ENCODE measurements around the gene HLX.

Gene HLX

DNA sequence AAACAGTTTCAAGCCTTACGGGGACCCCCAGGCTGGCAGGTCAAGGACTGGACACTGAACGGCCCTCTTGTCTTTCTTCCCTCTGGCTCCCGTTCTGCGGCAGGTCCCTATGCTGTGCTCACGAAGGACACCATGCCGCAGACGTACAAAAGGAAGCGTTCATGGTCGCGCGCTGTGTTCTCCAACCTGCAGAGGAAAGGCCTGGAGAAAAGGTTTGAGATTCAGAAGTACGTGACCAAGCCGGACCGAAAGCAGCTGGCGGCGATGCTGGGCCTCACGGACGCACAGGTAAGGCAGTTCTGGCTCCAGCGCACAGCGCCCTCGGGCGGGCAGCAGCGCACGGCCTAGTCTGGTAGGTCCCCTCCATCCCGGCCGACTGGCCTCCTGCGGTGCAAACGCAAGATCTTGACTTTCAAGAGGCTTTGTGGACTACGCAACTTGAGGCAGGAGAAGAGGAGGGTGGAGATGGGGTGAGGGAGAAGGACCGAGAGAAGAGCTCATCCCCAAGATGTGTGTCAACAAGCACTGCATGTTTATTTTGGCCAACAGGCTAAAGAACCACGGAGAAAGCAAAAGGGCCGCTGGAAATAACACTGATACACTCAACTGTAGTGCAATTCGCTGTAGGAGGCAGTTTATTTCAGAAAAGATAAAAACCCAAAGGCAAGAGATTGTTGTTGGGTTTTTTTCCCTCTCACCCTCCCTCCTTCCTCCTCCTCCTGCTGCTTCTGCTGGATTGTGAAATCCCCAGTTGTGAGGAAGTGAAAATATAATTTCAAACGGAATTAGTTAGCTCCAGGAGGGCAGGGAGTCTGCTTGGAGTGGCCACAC is 3.0 kb downstream of the HLX start:
- no peak for ATAC-seq

GRCh38 chr1:220884109-220884980 is 5.1 kb downstream of the HLX start:
- no peak for ATAC-seq

DNA sequence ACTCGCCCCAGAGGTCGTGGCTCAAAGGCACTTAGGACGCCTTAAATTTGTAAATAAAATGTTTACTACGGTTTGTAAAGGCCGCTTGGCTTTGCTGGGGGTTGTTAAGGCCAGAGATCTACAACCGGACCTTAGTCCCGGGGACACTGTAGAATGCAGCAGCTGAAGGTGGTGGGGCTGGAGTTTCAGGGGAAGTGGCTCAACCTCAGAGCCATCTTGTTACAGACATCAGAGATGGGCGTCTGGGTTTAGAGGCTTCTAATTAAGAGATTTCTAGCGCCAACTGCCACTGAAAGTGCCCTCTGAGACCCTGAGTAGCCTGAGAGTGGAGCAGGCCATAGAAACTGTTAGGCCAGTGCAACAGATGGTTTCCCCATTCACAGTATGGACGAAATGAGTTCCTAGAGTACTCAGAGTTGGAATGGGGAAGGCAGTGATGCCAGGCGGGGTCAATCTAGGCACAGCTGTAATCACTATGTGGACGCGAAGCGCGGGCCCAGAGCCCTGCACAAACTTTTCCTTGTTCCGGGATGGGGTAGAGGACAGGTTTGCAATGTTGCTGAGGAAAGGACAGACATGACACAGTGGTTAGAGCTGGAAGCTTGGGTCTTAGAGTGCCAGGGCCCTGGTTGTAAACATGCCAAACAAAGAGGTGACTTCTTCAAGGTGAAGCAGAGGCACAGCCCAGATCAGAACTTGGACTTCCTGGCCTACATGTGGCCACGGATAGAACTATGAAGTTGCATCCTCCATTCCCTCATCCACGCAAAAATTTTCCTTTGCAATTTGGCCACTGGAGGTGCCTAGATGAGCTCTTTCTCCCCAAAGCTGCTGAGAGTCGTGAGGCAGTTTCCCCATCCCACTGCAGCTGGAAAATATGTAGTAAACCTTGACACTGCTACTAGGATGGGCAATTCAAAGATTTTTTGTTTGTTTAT is 6.0 kb downstream of the HLX start:
- ATAC-seq: no peak

DNA sequence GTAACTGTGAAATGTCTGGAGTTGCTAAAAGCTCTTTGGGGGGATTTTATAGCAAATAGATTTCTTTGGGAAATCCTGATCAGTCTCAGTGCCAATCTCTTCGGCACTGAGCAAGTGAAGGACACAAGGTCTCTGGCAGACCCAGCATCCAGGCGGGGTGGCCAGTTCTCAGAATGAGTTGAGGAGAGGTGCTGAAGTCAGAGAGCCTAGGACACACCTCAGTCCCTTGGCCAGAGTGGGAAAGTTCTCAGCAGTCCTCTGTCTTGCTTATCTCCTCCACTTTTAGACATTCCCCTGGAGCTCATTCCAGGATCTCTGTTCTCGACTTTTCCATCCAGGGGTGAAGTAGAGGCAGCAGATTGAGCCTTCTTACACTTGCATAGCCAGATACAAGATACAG is 6.7 kb downstream of the HLX start:
- ATAC-seq: no peak

DNA sequence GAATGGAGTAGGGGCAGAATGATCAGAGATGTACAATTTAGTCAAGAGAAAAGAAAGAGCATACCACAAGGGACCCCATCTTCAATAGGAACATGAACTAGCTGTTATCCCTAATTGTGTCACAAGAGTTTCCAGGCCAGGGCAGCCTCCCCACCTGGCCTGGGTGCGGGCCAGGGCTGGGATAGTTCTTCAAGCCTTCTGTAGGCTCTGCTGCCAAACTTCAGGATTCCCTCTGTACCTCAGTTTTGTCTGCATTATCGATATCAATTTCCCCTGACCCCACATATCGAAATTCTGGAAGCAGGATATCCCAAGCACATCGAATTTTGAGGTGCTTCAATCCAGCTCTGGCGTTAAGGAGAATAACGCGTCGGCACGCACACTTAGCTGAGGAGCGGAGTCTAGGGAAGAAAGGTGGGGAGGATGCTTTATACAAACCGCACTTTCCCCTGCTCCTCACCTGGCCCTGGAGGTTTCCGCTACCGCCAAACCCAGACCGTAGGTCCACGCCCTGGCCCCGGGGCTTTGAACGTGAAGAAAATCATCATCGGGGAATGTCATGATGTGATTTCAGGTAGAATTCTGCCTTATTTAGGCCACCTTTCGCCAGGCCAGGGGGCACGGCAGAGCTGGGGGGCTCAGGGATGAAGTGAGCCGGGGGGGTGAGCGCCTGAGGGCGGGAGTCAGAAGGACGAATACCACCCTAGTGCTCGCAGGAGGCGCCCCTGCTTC is 7.4 kb downstream of the HLX start:
- no peak for ATAC-seq

DNA sequence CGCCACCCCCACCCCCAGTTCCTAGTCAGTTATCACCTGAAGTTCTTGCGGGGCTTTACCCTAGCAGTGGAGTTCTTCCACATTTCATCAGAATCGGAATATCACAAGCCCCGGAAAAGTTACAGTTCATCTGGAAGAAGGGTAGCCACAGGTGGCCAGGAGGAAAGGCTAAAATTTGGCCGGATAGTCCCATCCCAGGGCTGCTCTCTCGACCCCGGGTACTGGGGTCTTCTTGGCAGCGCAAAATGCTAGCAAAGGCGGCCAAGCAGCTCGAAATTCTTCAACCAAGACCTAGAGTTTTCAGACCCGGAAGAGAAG is 7.9 kb downstream of the HLX start:
- no peak for ATAC-seq

DNA sequence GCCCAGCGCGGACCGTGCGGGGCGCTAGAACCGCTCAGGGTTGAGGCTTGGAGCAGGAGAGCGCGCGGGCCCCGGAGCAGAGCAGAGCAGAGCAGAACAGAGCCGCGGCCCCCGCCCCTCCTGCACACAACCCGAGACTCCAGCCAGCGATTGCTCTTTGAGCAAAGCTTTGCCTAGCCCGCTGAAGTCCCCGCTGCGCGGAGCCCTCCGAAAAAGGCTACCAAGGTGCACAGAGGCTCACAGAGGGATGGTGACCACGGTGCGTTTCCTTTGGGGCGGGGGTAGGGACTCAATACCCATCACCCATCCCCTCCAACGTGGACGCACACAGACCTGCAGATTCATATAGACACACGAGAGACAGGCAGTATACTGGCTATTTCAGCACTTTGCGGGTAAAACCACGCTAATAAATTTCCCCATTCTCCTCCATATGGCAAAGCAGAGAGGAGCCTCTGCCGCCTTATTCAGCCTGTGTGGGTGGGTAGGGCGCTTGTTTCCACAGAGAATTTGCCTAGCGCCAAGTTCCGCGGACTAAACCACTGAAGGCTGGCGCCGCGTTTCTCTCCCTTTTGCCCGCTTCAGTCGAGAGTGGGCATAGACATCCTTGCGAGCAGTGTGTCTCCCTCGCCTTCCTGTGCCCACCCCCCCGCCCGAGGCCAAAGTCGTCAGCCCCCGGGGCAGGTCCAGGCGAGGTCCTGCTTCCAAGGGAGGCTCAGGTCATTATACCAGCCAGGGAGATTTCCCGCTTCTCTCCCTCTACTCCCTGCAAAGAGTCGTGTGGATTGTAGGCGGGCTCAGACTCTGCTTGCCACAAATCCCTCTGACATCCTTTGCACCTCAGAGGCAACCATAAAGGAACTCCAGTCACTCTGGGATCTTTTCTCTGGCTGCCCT is 8.5 kb downstream of the HLX start:
- ATAC-seq: no peak

- no peak for ATAC-seq
Observed at GRCh38 chr1:220888417-220888986, 9.3 kb downstream of the HLX start.

DNA sequence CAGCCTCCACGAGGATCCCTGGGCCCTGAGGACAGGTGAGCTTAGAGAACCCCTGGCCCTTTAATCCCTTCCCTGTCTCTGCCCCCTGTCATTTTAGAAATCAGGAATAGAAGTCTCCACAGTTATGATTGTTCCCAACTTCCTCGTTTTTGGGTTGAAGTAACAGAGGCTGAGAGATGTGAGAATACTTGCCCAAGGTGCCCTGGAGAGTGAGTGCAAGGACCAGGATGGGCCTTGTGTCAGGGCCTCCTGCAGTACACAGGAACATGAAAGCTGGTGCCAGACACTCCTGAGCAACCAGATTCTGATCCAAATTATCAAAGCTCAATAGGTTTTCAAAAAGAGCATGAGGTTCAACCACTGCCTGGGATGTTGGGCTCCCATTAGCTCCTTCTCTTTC is 10.1 kb downstream of the HLX start:
- ATAC-seq: no peak

GRCh38 chr1:220889848-220890287 is 10.6 kb downstream of the HLX start:
- no peak for ATAC-seq

DNA sequence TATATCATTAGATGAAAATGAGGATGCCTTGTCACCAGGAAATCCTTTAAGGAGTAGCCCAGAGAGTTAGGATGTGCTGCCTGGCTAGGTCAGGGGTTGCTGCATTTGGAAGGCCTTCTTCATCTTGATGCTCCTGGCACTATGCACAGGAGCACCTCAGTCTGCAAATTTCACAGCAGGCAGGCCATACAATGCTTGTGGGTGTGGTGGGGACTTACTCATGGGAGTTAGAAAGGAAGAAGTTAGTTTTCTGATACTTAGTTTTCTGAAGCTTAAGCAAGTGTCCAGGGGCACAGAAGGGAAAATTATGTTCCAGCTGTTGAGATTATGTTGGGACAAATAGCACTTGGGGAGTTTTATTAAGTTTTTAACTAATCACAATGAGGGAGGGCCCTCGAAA is 11.4 kb downstream of the HLX start:
- ATAC-seq: no peak

DNA sequence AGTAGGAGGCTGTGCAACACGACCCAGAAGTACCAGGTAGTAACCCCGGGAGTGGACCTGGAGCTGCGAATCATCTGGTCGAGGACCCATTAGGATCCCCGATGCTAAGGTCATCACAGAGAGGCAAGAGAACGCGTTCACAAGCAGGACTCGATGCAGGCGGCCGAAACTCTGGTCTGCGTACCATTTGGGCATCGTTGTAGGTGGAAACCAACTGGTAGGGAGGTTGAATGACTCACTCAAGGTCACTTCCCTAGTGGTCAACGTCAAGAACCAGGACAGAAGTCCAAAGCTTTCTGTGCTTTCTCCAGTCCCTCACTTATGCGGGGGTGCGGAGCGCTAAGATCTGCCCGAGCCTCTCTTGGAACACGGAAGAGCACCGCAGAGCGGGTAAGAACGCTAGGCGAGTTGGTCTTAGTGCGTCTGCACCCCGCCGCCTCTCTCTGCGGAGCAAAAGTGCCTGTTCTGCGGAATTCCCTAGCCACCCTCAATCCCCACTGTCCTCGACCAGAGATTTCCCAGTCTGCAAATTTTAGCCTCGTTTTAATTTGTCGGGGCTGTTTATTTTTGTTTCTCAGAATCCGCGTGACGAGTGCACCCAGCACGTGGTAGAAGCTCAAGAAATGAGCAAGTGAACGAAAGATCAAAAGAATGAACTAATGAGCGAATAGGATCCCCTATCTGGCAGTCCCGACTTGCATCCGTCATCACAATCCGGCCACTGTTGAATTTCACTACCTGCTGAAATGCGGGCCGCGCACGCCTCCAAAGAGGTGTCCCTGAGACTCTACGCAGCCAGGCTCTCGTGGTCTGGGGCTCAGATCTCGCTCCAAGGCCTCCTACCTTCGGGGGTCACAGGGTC is 12.2 kb downstream of the HLX start:
- no peak for ATAC-seq

DNA sequence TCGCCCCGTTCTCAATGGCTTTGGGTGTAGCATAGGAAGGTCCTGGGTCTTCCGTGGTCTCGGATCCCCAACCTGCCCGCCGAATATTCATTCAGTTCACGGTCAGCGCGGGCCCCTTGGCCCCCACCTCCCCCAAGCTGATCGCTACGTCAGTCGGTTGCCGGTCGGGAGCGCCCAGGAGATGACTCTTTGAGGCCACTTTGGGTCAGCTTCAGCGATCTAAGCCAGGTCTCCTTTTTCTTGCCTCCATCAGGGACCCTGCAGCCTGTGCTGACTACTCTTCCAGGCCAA is 12.8 kb downstream of the HLX start:
- no peak for ATAC-seq

DNA sequence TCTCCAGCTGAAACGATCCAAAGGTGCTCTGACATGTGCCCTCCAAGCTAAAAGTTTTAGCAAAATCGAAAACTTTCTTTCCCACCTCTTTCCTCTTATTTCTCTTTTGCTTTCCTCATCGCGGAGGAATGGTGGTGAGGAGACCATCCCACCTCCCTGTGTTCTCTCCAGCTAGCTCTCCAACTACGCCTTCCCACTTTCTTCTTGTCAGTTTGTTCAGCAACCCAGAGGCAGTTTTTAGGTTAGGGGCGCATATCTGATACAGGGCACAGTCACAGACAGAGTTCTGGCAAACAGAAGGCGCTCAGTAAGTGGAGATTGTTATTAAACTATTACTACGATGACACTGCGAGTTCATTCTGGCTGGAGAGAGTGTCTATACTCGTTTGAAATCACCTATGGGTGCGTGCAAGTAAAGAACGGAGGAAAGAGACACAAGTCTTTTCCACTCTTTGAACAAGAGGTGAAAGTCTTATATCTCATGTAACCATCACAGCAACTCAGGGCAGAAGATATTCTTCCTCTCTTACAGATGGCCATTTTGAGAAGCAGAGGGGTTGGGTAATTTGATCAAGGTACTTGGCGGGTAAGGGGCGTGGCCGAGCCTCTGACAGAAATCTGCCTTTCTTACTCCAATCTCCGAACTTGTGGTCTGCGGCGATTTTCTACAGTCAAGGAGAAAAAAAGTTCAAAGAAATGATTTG is 13.9 kb downstream of the HLX start:
- ATAC-seq: no peak

- ATAC-seq: no peak
Observed at GRCh38 chr1:220893701-220894024, 14.4 kb downstream of the HLX start.

- ATAC-seq: no peak
Observed at GRCh38 chr1:220894025-220894923, 15.0 kb downstream of the HLX start.

DNA sequence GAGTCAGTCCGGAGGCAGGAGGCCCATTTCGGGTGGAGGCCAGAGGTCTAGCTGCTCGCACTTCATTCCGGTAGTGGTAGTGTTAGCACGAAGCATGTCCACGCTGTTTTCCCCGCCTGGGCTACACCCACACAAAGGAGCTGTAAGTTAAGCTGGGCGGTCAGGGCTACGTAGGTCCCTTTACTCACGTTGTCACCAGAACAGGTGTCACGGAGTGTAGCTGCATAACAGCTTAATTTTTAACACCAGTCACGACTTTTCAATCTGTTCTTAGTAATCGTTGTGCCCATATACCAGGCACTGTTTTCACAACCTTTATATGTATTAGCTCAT is 15.6 kb downstream of the HLX start:
- no peak for ATAC-seq

- ATAC-seq: no peak
Observed at GRCh38 chr1:220895412-220895946, 16.2 kb downstream of the HLX start.
